ENCODE measurements around the gene ANAPC16.

GRCh38 chr10:72219235-72219814 is 3.5 kb downstream of the ANAPC16 start:
- no peak for TF ChIP-seq CTCF (IDR thresholded peaks at IDR 0.05)
- TF ChIP-seq POLR2A (IDR thresholded peaks at IDR 0.05), result no peak
- no peak for TF ChIP-seq POLR2AphosphoS5 (IDR thresholded peaks at IDR 0.05)
- TF ChIP-seq EP300 (IDR thresholded peaks at IDR 0.05), result no peak
